ENCODE measurements around the gene PIGBOS1. TPM values are rescaled to one million over a fixed set of nuclear protein-coding genes. Genes with fewer than 3 reads are reported as not detected.

Gene PIGBOS1
- total and polyA plus RNA-seq, 9 of the 15 experiments (the other 6 are each of a cell fraction or from before 2014, with no cell fraction given): 25.2 to 76.2 (median 46.0) TPM

DNA sequence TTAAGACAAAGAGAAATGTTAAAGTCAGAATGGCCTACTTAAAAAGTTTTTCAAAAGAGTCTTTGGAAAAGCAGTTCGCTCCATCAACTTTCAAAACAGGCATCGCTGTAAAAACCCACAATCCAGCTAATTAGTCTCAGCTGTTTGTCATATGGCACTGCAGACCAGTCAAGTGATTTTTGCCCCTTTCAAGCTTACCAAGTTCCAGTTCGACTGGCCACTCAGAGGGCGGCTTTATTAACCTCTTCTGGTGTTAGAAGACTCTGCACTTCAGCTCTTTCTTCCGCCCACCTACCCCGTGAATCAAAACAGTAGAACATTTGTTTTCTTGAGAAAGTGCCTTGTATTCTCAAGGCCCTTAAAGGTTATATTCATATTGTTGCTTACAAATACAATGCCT, 48.6 kb downstream of the PIGBOS1 start (continued):
- TF ChIP-seq, protein P1, sequence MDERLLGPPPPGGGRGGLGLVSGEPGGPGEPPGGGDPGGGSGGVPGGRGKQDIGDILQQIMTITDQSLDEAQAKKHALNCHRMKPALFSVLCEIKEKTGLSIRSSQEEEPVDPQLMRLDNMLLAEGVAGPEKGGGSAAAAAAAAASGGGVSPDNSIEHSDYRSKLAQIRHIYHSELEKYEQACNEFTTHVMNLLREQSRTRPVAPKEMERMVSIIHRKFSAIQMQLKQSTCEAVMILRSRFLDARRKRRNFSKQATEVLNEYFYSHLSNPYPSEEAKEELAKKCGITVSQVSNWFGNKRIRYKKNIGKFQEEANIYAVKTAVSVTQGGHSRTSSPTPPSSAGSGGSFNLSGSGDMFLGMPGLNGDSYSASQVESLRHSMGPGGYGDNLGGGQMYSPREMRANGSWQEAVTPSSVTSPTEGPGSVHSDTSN (CRISPR knock-in tag; IDR thresholded peaks at IDR 0.05; ENCODE audit: low read depth): no peak
- TF ChIP-seq, protein P1 (tag; conservative IDR thresholded peaks at IDR 0.05; ENCODE audit: low read depth): no peak
- TF ChIP-seq SRSF7 (optimal IDR thresholded peaks at IDR 0.05; ENCODE audit: low read depth, low read length): no peak
- no peak for TF ChIP-seq ZNF324 (CRISPR knock-in tag; IDR thresholded peaks at IDR 0.05)
- TF ChIP-seq HNRNPUL1 (IDR thresholded peaks at IDR 0.05; ENCODE audit: low read length): no peak
- TF ChIP-seq RNF2 (IDR thresholded peaks at IDR 0.05): no peak
- no peak for TF ChIP-seq NR1H2 (CRISPR knock-in tag; IDR thresholded peaks at IDR 0.05)
- no peak for TF ChIP-seq ZNF589 (CRISPR knock-in tag; IDR thresholded peaks at IDR 0.05; ENCODE audit: low read depth)
- no peak for TF ChIP-seq TRIM25 (IDR thresholded peaks at IDR 0.05; ENCODE audit: borderline replicate concordance)
- no peak for TF ChIP-seq SMARCE1 (IDR thresholded peaks at IDR 0.05)
